ENCODE data around the gene CRYBG1. TPM values are rescaled to one million over a fixed set of nuclear protein-coding genes. Genes with fewer than 3 reads are reported as not detected.

CRYBG1 gene
- total and polyA plus RNA-seq, 2 donors (not counting 3 experiments of a cell fraction or from before 2014, with no cell fraction given), result 4.1 to 30.1 TPM

DNA sequence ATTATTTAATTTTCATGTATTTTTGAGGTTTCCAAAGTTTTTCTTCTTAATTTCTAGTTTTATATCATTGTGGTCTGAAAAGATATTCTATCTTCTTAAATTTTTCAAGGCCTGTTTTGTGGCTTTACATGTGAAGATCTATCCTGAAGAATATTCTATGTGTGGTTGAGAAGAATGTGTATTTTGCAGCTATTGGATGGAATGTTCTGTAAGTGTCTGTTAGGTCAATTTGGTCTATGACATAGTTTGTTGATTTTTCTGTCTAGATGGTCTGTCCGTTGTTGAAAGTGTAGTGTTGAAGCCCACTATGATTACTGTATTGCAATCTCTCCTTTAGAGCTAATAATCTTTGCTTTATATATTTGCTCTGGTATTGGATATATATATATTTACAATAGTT lies 125.7 kb downstream of the CRYBG1 start:
- H3K4me1 ChIP-seq (ENCODE audit: control insufficient read depth, extremely low read depth, insufficient read depth, low read length), result no peaks in the 10 kb centered on the region
- H3K9me1 ChIP-seq (replicated peaks; ENCODE audit: control insufficient read depth, extremely low read depth, insufficient read depth, low read length), result no peaks in the 10 kb centered on the region
- H4K20me1 ChIP-seq (replicated peaks; ENCODE audit: control insufficient read depth, extremely low read depth, insufficient read depth, low read length), result no peaks in the 10 kb centered on the region
- no peak overlapping the region for H3K27ac ChIP-seq (ENCODE audit: insufficient read depth, low read depth, low read length)
- H3K9me3 ChIP-seq (replicated peaks; ENCODE audit: control insufficient read depth, insufficient read depth, low read length), result no peaks in the 10 kb centered on the region
- POLR2A ChIA-PET, result no interaction called here
- CTCF ChIA-PET, result no interaction called here
- no peaks in the 10 kb centered on the region for H3K36me3 ChIP-seq (ENCODE audit: control insufficient read depth in 2 of 2, extremely low read depth in 1 of 2, insufficient read depth in 2 of 2, low read length in 2 of 2)
- H3K27me3 ChIP-seq (ENCODE audit: control insufficient read depth in 2 of 2, insufficient read depth in 2 of 2, low read length in 2 of 2), result peaks cover 3 to 10% of the 10 kb centered on the region in 2 experiments
- intact Hi-C loops (cut with micrococcal nuclease), result no loop called here
- no peak overlapping the region for H2AFZ ChIP-seq (ENCODE audit: low read depth, low read length)
- H3K4me2 ChIP-seq (ENCODE audit: insufficient read depth, low read length), result no peak overlapping the region
- BruUV-seq (replicated peaks), result no TSS peak
- no peak for DNase-seq (ENCODE audit: low read depth, low spot score)
- H3K9ac ChIP-seq (replicated peaks; ENCODE audit: extremely low read depth, insufficient read depth, low read length), result no peak overlapping the region
- no peak overlapping the region for H3K4me3 ChIP-seq (replicated peaks in 1 of 3; ENCODE audit: insufficient read depth in 1 of 3, low read depth in 1 of 3, low read length in 3 of 3)
- no peaks in the 10 kb centered on the region for H3K79me2 ChIP-seq (ENCODE audit: control insufficient read depth, insufficient read depth, low read length)
- no peak for TF ChIP-seq JUN (IDR thresholded peaks at IDR 0.05; ENCODE audit: borderline replicate concordance, insufficient read depth, insufficient read length, low read depth)
- no peak for TF ChIP-seq GATA2 (IDR thresholded peaks at IDR 0.05; ENCODE audit: insufficient read depth, insufficient read length, low read depth, low read length)
- TF ChIP-seq EZH2 (IDR thresholded peaks at IDR 0.05; ENCODE audit: borderline replicate concordance, low read depth, low read length, severe bottlenecking), result no peak
- no peak for TF ChIP-seq MYC (IDR thresholded peaks at IDR 0.05; ENCODE audit: low read depth, low read length)
- TF ChIP-seq POLR2A (IDR thresholded peaks at IDR 0.05; ENCODE audit: low read depth, low read length), result no peak
- TF ChIP-seq POLR2AphosphoS5 (IDR thresholded peaks at IDR 0.05; ENCODE audit: insufficient read depth, low read depth, low read length), result no peak
- TF ChIP-seq, protein P1, sequence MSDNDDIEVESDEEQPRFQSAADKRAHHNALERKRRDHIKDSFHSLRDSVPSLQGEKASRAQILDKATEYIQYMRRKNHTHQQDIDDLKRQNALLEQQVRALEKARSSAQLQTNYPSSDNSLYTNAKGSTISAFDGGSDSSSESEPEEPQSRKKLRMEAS (IDR thresholded peaks at IDR 0.05; ENCODE audit: insufficient read depth, insufficient read length), result no peak
- TF ChIP-seq FOS (IDR thresholded peaks at IDR 0.05; ENCODE audit: borderline replicate concordance, insufficient read depth, low read length), result no peak
- TF ChIP-seq, protein P2, sequence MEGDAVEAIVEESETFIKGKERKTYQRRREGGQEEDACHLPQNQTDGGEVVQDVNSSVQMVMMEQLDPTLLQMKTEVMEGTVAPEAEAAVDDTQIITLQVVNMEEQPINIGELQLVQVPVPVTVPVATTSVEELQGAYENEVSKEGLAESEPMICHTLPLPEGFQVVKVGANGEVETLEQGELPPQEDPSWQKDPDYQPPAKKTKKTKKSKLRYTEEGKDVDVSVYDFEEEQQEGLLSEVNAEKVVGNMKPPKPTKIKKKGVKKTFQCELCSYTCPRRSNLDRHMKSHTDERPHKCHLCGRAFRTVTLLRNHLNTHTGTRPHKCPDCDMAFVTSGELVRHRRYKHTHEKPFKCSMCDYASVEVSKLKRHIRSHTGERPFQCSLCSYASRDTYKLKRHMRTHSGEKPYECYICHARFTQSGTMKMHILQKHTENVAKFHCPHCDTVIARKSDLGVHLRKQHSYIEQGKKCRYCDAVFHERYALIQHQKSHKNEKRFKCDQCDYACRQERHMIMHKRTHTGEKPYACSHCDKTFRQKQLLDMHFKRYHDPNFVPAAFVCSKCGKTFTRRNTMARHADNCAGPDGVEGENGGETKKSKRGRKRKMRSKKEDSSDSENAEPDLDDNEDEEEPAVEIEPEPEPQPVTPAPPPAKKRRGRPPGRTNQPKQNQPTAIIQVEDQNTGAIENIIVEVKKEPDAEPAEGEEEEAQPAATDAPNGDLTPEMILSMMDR (IDR thresholded peaks at IDR 0.05; ENCODE audit: extremely low read depth in 1 of 2, insufficient read depth in 1 of 2, low read depth in 1 of 2, low read length in 2 of 2), result no peak
- no peak for FAIRE-seq
- dilution Hi-C loops (cut with MboI; ENCODE audit: extremely low pct_ligation_motif_present, low sequenced_read_pairs), result no loop called here
